Muscle of back (tissue), 11 donors: ENCODE measurements around the gene CD93. TPM values are rescaled to one million over a fixed set of nuclear protein-coding genes. Genes with fewer than 3 reads are reported as not detected.
A peak's percentile ranks its signal among the peaks of the same experiment; 100 is the strongest.

Experiments
- DNase-seq, 3 donors: peaks; one replicate each; pipeline versions ENCODE4 v3.0.0 to v3.0.0-alpha.2; 2013
- polyA plus RNA-seq, 10 donors: library from polyadenylated mRNA; unstranded; fragments of 120-200 nt; gene quantifications; one replicate each; pipeline ENCODE4 v1.2.1, GENCODE V29; 2013; ENCODE audit not compliant: insufficient read length in 10 of 10

The CD93 gene
- polyA plus RNA-seq, 10 donors: 48.0 to 81.1 (median 63.6) TPM

GRCh38 chr20:23061734-23062561, 24.2 kb downstream of the CD93 start:
- DNase-seq: peak; percentile 78 to 90 (median 80)

GRCh38 chr20:23061262-23061661, 24.9 kb downstream of the CD93 start:
- no peak for DNase-seq

- no peak for DNase-seq
Observed at GRCh38 chr20:23060629-23061028, 25.5 kb downstream of the CD93 start.

GRCh38 chr20:23059846-23060245, 26.3 kb downstream of the CD93 start:
- DNase-seq: no peak

DNA sequence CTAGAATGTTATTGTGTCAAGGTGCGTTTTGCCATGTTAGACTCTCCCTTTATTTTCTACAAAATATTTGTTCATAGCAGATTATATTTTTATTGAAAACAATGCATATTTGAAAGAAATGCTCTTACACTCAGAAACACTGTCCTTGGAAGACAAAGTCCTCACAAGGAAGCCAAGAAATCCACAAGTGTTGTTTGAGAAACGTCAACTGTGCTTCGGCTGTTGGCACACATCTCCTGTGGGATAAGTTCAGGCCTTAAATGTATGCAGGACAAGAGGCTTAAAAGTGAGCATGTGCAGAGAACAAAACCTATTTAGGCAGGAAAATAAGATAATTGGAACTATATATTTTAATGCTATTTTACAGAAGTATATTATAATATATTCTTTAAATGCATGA, 27.1 kb downstream of the CD93 start:
- no peak for DNase-seq

GRCh38 chr20:23058240-23058639, 27.9 kb downstream of the CD93 start:
- DNase-seq: no peak

DNA sequence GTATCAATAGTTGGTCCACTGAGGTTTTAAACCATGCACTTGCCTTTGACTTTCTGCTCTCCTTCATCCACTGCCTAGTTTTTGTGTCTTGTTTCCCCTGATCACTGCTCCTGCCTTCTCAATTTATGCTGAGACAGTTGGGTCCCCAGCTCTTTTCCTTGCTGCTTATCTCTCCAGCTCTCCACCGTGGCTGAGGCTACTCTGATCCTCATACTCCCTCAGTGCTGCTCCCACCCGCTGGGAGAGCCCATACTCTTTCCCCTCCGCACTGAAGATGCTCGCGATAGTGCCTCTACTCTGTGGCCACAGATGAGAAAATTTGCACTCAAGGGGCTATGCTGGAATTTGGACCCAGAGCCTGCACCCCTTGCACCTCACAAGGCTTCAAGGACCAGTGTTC, 33.2 kb downstream of the CD93 start:
- DNase-seq: no peak

GRCh38 chr20:23050847-23051627, 35.1 kb downstream of the CD93 start:
- DNase-seq: peak; percentile 81 to 90 (median 82)

- DNase-seq: no peak
Observed at GRCh38 chr20:23050076-23050838, 35.9 kb downstream of the CD93 start.

- peak in 2 of 3 donors; percentile 57 to 83 for DNase-seq
Observed at GRCh38 chr20:23049201-23050075, 36.7 kb downstream of the CD93 start, which contains the start of gene THBD. Gene THBD, minus strand, starts transcription at chr20:23049672. Its CDS starts 168 bp downstream, at chr20:23049504.

DNA sequence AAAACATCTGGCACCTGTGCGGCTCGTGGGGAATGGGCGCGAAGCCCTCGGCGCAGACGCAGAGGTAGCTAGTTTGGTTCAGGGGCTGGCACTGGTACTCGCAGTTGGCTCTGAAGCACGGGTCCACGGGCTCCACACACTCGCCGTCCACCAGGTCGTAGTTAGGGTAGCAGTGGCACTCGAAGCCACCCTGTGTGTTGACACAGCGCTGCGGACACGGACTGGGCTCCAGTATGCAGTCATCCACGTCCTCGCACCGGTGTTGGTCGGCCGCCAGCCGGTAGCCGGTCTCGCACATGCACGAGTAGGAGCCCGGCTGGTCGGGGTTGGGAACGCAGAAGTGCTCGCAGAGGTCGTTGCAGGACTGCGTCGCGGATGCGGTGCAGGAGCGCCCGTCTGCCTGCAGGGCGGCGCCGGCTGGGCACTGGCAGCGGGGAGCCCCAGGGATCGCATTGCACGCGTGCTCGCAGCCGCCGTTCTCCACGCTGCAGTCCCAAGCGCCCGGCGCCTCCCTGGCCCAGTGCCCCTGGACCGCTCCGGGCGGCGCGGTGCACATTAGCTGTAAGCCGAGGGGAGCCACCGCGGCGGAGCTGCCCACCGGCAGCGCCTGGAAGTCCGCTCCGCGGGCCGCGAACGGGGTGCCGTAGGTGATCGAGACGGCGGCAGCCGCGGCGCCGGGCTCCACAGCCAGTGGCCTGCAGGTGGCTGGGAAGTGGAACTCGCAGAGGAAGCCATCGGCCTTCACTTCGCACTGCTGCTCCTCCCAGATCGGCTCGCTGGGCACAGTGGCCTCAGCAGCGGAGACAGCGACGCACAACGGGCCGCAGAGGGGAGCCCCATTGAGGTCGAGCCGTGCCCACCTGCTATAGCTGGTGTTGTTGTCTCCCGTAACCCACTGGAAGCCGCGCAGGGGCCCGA, 37.6 kb downstream of the CD93 start:
- peak in 1 of 3 donors; percentile 75 for DNase-seq

- peak in 1 of 3 donors; percentile 46 for DNase-seq
Observed at GRCh38 chr20:23047738-23048214, 38.3 kb downstream of the CD93 start.

- DNase-seq: no peak
Observed at GRCh38 chr20:23047001-23047737, 39.0 kb downstream of the CD93 start.

GRCh38 chr20:23046431-23046830, 39.7 kb downstream of the CD93 start:
- DNase-seq: no peak

DNA sequence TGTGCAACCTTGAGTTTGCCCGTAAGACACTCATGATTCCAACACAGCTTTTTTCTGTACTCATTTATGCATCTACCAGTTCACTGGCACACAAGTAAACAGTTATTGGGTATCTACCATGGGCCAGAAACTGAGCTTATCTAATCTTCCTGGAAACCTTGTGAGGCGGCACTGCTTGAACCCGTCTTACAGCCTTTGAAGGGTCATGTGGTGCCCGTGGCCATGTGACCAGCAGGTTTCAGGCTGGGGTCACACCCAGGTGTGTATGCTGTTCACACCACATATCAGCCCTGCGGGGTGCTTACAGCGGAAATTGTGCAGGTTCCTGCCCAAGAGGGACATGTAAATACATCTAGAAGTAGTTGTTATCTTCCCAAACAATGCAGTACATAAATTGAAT, 42.7 kb downstream of the CD93 start:
- DNase-seq: no peak

DNA sequence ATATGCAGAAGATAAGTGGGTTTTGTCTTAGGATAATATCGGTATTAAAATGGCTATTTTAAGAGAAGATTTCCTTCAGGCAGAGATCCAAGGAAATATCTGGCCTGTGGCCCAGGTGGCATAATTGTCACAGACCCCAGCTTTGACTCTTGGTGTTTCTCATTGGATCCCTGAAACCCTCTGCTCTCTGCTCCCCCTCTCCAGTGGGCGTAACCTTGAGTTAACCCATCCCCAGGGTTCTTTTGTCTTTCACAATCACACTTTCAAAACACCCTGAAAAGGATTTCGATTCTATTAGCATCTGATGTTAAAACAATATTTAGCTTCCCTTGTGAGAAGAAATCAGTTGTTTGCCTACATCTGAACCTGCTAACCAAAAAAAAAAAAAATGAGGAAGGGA, 43.9 kb downstream of the CD93 start:
- no peak for DNase-seq

DNA sequence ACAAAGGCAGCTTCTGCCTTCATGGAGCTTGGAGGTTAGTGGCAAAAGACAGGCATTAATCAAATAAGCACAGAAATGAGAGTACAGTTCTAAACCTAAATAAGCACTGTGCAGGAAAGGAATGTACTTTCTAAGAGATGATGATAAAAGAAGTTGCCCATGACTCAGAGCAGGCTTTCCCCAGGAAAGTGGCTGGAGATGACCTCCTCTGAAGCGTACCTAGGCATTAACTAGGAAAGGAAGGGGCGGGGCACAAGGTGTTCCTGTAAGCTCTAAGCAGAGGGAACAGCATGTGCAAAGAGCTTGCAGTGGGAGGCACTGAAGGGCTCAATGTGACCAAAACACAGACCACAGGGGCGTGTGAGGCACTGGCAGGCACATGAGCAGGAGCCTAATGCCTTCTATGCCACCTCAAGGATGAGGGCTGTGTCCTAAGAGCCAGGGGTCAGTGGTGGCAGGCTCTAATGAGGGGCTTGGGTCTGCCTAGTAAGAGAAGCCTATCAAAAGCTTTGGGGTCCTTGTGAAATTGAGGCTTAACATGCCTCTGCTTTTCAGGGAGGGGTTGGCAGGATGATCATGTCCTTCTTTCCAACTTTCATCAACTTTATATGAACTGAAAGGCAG, 46.1 kb downstream of the CD93 start:
- no peak for DNase-seq

GRCh38 chr20:23039136-23039875, 46.8 kb downstream of the CD93 start:
- no peak for DNase-seq
